Measurements from ENCODE around the gene RHBDD1. TPM values are rescaled to one million over a fixed set of nuclear protein-coding genes. Genes with fewer than 3 reads are reported as not detected.

RHBDD1 gene
- total and polyA plus RNA-seq, 2 donors (not counting 3 experiments of a cell fraction or from before 2014, with no cell fraction given), result 6.8 to 19.4 TPM

DNA sequence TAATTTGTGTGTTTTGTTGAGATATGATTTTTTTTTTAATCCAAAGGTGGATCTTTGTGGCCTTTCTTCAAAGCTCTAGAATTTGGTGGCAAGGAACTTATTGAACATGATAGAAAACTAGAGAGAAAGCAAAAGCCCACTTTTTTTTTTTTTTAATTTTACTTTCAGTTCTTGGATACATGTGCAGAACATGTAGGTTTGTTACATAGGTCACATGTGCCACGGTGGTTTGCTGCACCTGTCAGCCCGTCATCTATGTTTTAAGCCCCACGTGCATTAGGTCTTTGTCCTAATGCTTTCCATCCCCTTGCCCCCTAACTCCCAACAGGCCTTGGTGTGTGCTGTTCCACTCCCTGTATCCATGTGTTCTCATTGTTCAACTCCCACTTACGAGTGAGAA, 135.9 kb downstream of the RHBDD1 start:
- BruUV-seq (replicated peaks), result no TSS peak
- no peak for DNase-seq (ENCODE audit: low read depth, low spot score)
- H3K9me1 ChIP-seq (replicated peaks; ENCODE audit: control insufficient read depth, extremely low read depth, insufficient read depth, low read length), result no peaks in the 10 kb centered on the region
- H3K27me3 ChIP-seq (ENCODE audit: control insufficient read depth in 2 of 2, insufficient read depth in 2 of 2, low read length in 2 of 2), result no peaks in the 10 kb centered on the region
- H3K4me1 ChIP-seq (ENCODE audit: control insufficient read depth, extremely low read depth, insufficient read depth, low read length), result no peaks in the 10 kb centered on the region
- dilution Hi-C loops (cut with MboI; ENCODE audit: extremely low pct_ligation_motif_present, low sequenced_read_pairs), result no loop called here
- CTCF ChIA-PET, result no interaction called here
- H3K27ac ChIP-seq (ENCODE audit: insufficient read depth, low read depth, low read length), result no peak overlapping the region
- no peaks in the 10 kb centered on the region for H3K36me3 ChIP-seq (ENCODE audit: control insufficient read depth in 2 of 2, extremely low read depth in 1 of 2, insufficient read depth in 2 of 2, low read length in 2 of 2)
- no peak for FAIRE-seq
- no peaks in the 10 kb centered on the region for H3K9me3 ChIP-seq (replicated peaks; ENCODE audit: control insufficient read depth, insufficient read depth, low read length)
- intact Hi-C loops (cut with micrococcal nuclease), result no loop called here
- no peak overlapping the region for H3K4me2 ChIP-seq (ENCODE audit: insufficient read depth, low read length)
- no peaks in the 10 kb centered on the region for H3K79me2 ChIP-seq (ENCODE audit: control insufficient read depth, insufficient read depth, low read length)
- H3K4me3 ChIP-seq (replicated peaks in 1 of 3; ENCODE audit: insufficient read depth in 1 of 3, low read depth in 1 of 3, low read length in 3 of 3), result no peak overlapping the region
- H2AFZ ChIP-seq (ENCODE audit: low read depth, low read length), result no peak overlapping the region
- POLR2A ChIA-PET, result no interaction called here
- no peak overlapping the region for H3K9ac ChIP-seq (replicated peaks; ENCODE audit: extremely low read depth, insufficient read depth, low read length)
- TF ChIP-seq POLR2A (IDR thresholded peaks at IDR 0.05; ENCODE audit: low read depth, low read length) (no peak), POLR2AphosphoS5 (IDR thresholded peaks at IDR 0.05; ENCODE audit: insufficient read depth, low read depth, low read length) (no peak), EZH2 (IDR thresholded peaks at IDR 0.05; ENCODE audit: borderline replicate concordance, low read depth, low read length, severe bottlenecking) (no peak), MAX (IDR thresholded peaks at IDR 0.05; ENCODE audit: insufficient read depth, insufficient read length) (no peak), GATA2 (IDR thresholded peaks at IDR 0.05; ENCODE audit: insufficient read depth, insufficient read length, low read depth, low read length) (no peak), FOS (IDR thresholded peaks at IDR 0.05; ENCODE audit: borderline replicate concordance, insufficient read depth, low read length) (no peak)
- TF ChIP-seq, protein P1, sequence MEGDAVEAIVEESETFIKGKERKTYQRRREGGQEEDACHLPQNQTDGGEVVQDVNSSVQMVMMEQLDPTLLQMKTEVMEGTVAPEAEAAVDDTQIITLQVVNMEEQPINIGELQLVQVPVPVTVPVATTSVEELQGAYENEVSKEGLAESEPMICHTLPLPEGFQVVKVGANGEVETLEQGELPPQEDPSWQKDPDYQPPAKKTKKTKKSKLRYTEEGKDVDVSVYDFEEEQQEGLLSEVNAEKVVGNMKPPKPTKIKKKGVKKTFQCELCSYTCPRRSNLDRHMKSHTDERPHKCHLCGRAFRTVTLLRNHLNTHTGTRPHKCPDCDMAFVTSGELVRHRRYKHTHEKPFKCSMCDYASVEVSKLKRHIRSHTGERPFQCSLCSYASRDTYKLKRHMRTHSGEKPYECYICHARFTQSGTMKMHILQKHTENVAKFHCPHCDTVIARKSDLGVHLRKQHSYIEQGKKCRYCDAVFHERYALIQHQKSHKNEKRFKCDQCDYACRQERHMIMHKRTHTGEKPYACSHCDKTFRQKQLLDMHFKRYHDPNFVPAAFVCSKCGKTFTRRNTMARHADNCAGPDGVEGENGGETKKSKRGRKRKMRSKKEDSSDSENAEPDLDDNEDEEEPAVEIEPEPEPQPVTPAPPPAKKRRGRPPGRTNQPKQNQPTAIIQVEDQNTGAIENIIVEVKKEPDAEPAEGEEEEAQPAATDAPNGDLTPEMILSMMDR (IDR thresholded peaks at IDR 0.05; ENCODE audit: extremely low read depth in 1 of 2, insufficient read depth in 1 of 2, low read depth in 1 of 2, low read length in 2 of 2), result no peak
- no peaks in the 10 kb centered on the region for H4K20me1 ChIP-seq (replicated peaks; ENCODE audit: control insufficient read depth, extremely low read depth, insufficient read depth, low read length)
